GM12874 (cell line): ENCODE data around the gene CAMKMT.

Experiments used
- TF ChIP-seq, protein P1 (sequence below): IDR thresholded peaks from 2 replicates; pipeline ENCODE4 v1.5.1; 2011; ENCODE audit warnings: low read depth, mild to moderate bottlenecking, control low read depth, low read length, moderate library complexity; ENCODE audit not compliant: insufficient read depth

Gene CAMKMT

DNA sequence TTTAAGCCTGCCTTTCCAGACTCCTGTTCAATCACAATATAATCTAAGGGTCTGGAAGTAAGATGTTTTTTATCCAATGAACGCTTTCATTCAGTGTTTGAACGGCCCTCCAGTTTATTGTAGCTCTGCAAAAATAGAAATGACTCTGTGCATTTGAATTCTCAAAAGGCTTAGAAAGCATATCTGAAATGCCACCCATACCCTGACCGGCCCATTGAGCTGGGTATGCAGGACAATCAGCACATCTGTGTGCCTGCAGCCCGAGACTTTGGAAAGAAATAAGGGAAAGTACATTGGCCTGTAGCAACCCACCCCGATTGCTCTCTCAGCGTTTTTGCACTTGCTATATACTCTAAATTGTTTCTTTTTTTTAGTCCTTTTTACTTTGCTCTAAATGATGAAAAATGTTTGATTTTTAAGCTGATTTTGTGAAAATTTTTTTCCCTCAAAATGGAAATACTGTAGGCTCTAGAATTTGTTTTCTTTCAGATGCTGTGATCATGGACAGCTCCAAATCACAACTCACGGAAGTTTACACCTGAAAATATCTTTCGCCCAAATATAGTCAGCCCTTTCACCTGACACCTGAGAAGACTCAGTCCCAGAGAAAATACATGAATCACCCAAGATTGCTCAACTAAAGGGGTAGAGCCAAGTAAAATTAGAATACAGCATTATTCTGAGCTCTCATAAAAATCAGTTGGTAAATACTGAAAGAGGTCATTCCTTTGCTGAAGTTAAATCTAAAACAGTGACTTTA, 385.3 kb downstream of the CAMKMT start:
- TF ChIP-seq, protein P1, sequence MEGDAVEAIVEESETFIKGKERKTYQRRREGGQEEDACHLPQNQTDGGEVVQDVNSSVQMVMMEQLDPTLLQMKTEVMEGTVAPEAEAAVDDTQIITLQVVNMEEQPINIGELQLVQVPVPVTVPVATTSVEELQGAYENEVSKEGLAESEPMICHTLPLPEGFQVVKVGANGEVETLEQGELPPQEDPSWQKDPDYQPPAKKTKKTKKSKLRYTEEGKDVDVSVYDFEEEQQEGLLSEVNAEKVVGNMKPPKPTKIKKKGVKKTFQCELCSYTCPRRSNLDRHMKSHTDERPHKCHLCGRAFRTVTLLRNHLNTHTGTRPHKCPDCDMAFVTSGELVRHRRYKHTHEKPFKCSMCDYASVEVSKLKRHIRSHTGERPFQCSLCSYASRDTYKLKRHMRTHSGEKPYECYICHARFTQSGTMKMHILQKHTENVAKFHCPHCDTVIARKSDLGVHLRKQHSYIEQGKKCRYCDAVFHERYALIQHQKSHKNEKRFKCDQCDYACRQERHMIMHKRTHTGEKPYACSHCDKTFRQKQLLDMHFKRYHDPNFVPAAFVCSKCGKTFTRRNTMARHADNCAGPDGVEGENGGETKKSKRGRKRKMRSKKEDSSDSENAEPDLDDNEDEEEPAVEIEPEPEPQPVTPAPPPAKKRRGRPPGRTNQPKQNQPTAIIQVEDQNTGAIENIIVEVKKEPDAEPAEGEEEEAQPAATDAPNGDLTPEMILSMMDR: no peak

DNA sequence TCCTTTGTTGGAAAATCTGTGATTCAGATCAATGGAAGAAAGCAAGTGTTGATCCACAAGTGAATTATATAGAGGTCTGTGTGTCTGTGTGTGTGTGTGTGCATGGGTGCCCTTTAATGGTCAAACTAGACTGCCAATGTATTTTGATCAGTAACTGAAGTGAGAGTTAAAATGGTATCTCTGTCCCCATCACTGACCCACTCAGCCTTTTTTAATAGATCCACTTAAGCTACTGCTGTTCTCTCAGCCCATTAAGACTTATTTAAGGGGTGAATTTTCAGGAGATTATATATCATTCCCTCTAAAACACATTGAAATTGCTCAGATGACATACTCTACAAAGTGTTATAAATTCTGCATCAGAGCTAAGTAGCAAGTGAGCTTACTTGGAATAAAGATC, 386.0 kb downstream of the CAMKMT start:
- TF ChIP-seq, protein P1: no peak

- TF ChIP-seq, protein P1: no peak
Observed at GRCh38 chr2:44751754-44752479, 390.2 kb downstream of the CAMKMT start.

GRCh38 chr2:44752761-44753160, 391.0 kb downstream of the CAMKMT start:
- TF ChIP-seq, protein P1: no peak

DNA sequence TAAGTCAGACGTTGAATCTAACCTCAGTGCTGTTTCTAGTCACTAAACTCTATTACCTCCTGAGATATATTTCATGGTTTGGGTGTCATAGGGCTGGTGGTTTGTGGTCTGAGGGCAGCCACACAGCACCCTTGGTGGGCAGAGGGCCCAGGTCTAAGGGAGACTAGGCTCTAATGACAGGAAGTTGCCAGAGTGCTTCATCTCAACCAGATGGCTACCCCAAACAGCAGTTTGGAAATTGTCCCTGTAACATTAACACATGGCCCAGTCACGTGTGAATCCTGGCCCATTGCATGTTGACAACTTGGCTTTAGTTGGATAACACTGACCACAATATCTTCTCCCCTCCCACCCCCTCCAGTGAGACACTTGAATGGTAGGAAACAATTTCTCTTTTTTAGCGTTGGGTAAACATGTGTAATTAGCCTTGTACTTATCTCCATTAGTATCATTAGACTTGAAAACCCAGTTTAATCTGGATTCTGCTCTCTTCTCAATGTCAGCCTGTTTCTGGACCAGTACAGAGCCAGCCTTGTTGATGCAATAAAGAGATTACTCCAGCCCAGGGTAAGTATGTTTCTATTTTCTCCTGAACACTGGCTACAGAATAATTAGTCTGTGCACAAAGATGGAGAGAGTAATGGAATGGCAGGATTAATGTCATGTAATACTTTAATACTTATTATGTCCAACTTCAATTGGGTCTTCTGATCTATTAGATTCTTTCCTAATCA, 392.0 kb downstream of the CAMKMT start:
- TF ChIP-seq, protein P1: no peak

GRCh38 chr2:44758591-44758990, 396.8 kb downstream of the CAMKMT start:
- TF ChIP-seq, protein P1: no peak

- TF ChIP-seq, protein P1: no peak
Observed at GRCh38 chr2:44759823-44760222, 398.1 kb downstream of the CAMKMT start.
